Measurements from ENCODE around the gene PNLIPRP3. TPM values are rescaled to one million over a fixed set of nuclear protein-coding genes. Genes with fewer than 3 reads are reported as not detected.

PNLIPRP3 gene
- total RNA-seq, 1 donor from 2014 or later: not detected

- H2AFZ ChIP-seq (replicated peaks): no peak overlapping the region
- no peaks in the 10 kb centered on the region for H3F3A ChIP-seq (ENCODE audit: low read depth)
- no peaks in the 10 kb centered on the region for H3K36me3 ChIP-seq
- no peak overlapping the region for H3K4me2 ChIP-seq
- TF ChIP-seq EZH2 (IDR thresholded peaks at IDR 0.05): no peak
- no peak for TF ChIP-seq CTCF (IDR thresholded peaks at IDR 0.05)
- TF ChIP-seq EZH2phosphoT487 (IDR thresholded peaks at IDR 0.05): no peak
- H3K27me3 Mint-ChIP-seq (ENCODE audit: insufficient read depth, low read depth): peaks cover 3% of the 10 kb centered on the region
- no peaks in the 10 kb centered on the region for H4K20me1 ChIP-seq (ENCODE audit: low read depth)
- no peaks in the 10 kb centered on the region for H3K4me1 Mint-ChIP-seq
- H3K79me2 ChIP-seq (ENCODE audit: low read depth): no peaks in the 10 kb centered on the region
- H3K4me3 ChIP-seq: no peak overlapping the region
- no peak overlapping the region for H3K9ac ChIP-seq
- no peaks in the 10 kb centered on the region for H3K36me3 Mint-ChIP-seq
- no peak overlapping the region for H3K27ac Mint-ChIP-seq
- peaks cover 6% of the 10 kb centered on the region for H3K9me3 Mint-ChIP-seq
- no peak overlapping the region for H3K4me3 Mint-ChIP-seq
- no peak for DNase-seq (ENCODE audit: low spot score)
- H3K4me1 ChIP-seq: no peaks in the 10 kb centered on the region
- H3K27ac ChIP-seq: no peak overlapping the region
- H3K9me3 ChIP-seq (ENCODE audit: low read depth): no peaks in the 10 kb centered on the region
- H3K27me3 ChIP-seq: no peaks in the 10 kb centered on the region
These were observed 77.1 kb downstream of the PNLIPRP3 start for GRCh38 chr10:116504786-116505185.

- H3K9me3 Mint-ChIP-seq: no peaks in the 10 kb centered on the region
- Histone ChIP-seq H3K4me3 (no peak overlapping the region), H3K79me2 (ENCODE audit: low read depth) (no peaks in the 10 kb centered on the region), H3K27me3 (no peaks in the 10 kb centered on the region), H4K20me1 (ENCODE audit: low read depth) (no peaks in the 10 kb centered on the region), H3K9ac (no peak overlapping the region), H3K27ac (no peak overlapping the region), H3F3A (ENCODE audit: low read depth) (no peaks in the 10 kb centered on the region), H3K4me2 (no peak overlapping the region), H2AFZ (replicated peaks) (no peak overlapping the region), H3K4me1 (no peaks in the 10 kb centered on the region), H3K36me3 (no peaks in the 10 kb centered on the region), H3K9me3 (ENCODE audit: low read depth) (no peaks in the 10 kb centered on the region)
- H3K4me1 Mint-ChIP-seq: no peaks in the 10 kb centered on the region
- TF ChIP-seq CTCF (IDR thresholded peaks at IDR 0.05) (no peak), EZH2phosphoT487 (IDR thresholded peaks at IDR 0.05) (no peak), EZH2 (IDR thresholded peaks at IDR 0.05) (no peak)
- no peaks in the 10 kb centered on the region for H3K36me3 Mint-ChIP-seq
- no peak for DNase-seq (ENCODE audit: low spot score)
- no peaks in the 10 kb centered on the region for H3K27me3 Mint-ChIP-seq (ENCODE audit: insufficient read depth, low read depth)
- no peak overlapping the region for H3K4me3 Mint-ChIP-seq
- H3K27ac Mint-ChIP-seq: no peak overlapping the region
These were observed 82.9 kb downstream of the PNLIPRP3 start for GRCh38 chr10:116510565-116510964.

GRCh38 chr10:116511365-116511764 is 83.7 kb downstream of the PNLIPRP3 start:
- Histone ChIP-seq H3K9ac (no peak overlapping the region), H3K27me3 (no peaks in the 10 kb centered on the region), H3K36me3 (no peaks in the 10 kb centered on the region), H3K4me1 (no peaks in the 10 kb centered on the region), H4K20me1 (ENCODE audit: low read depth) (no peaks in the 10 kb centered on the region), H3K79me2 (ENCODE audit: low read depth) (no peaks in the 10 kb centered on the region), H3F3A (ENCODE audit: low read depth) (no peaks in the 10 kb centered on the region), H3K4me3 (no peak overlapping the region), H3K27ac (no peak overlapping the region), H2AFZ (replicated peaks) (no peak overlapping the region), H3K4me2 (no peak overlapping the region), H3K9me3 (ENCODE audit: low read depth) (no peaks in the 10 kb centered on the region)
- Mint-ChIP-seq H3K36me3 (no peaks in the 10 kb centered on the region), H3K27me3 (ENCODE audit: insufficient read depth, low read depth) (no peaks in the 10 kb centered on the region), H3K9me3 (no peaks in the 10 kb centered on the region), H3K4me1 (no peaks in the 10 kb centered on the region), H3K27ac (no peak overlapping the region), H3K4me3 (no peak overlapping the region)
- DNase-seq (ENCODE audit: low spot score): no peak
- peak; percentile 18 for TF ChIP-seq CTCF (IDR thresholded peaks at IDR 0.05)
- no peak for TF ChIP-seq EZH2phosphoT487 (IDR thresholded peaks at IDR 0.05)
